NCI-H187 (cell line): ENCODE results near the gene CFAP77.
"Not testable (repeated sequence)": the region's sequence is repeated elsewhere in the genome, so short reads cannot be mapped to it uniquely, and the experiment has no call there.

Experiments
- DNase-seq, 2 experiments: peaks; one replicate each; lab custom pipeline; 2025; lab: John Stamatoyannopoulos, UW

CFAP77 gene

DNA sequence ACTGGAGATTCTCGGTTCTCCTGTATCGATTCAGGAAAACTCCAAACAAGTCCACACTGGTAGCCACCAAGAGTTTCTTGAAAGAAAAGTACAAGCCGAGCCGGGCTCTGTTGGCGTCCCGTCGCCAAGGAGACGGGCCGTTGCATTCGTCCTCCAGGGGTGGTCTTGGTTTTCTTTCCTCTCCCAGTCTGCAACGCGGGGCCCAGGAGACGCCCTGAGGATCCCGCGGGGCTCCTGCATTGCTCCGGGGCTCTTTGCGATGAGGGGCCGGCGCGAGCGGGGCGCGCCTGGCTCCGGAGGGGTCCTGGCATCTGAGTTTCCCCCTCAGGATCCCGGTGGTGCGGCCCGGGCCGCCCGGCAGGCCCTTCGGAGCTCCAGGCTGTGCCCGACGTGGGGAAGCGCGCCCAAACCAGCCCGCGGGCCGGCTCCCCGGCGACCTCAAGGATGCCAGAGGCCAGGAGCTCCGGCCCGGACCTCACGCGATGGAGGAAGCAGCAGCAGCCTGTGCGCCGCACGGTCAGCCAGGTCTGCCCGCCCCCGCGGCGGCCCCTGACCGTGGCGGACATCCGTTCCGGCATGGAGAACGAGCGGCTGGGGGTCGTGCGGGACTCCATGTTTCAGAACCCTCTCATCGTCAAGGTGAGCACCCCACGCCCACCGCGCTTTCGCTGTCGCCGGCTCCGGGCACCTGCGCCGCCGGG lies at the start of gene CFAP77:
Gene CFAP77 (plus strand): TSS at position 384 of the 701 bp plus-strand sequence. CDS start 61 bp downstream, at position 445.
- no peak for DNase-seq

DNA sequence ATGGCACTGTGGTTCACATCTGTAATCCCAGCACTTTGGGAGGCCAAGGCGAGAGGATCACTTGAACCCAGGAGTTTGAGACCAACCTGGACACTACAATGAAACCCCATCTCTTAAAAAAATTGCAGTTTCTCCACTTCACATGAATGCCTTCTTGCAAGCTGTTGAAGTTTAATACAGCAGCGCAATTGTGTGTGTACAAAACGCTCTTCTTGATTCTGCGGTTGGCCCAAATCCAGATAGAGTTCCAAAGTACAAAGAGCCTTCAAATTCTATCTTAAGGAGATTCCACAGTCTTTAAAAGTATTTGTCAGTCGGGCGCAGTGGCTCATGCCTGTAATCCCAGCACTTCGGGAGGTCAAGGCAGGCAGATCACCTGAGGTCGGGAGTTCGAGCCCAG lies 45.9 kb upstream of the CFAP77 start:
- no peak for DNase-seq

DNA sequence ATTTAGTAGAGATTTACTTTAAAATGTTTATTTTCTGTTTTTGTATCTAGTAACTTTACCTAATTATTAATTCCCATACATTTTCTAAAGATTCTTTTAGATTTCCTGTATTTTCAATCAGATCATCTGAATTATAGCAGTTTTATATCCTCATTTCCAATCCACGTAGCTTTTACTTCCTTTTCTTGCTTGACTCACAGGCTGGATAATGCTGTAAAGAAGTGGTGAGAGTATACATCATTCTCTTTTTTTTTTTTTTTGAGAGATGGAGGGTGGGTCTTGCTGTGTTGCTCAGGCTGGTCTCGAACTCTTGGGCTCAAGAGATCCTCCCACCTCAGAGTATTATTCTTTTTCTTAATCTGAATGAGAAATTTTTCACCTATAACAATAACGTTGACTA lies 44.0 kb upstream of the CFAP77 start:
- DNase-seq, result no peak

DNA sequence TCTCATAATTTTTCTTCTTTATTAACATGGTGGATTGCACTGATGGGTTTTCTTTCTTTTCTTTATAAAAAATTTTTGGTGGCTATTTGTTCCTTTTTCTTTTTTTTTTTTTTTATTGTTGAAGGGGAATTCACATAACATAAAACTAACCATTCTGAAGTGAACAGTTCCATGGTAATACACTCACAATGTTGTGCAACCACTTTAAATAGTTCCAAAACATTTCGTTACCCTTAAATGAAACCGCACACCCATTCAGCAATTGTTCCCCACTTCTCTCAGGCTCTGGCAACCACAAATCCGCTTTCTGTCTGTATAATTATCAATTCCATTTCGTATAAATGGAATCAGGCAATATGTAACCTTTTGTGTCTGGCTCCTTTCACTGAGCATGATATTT lies 43.5 kb upstream of the CFAP77 start:
- DNase-seq, result no peak

DNA sequence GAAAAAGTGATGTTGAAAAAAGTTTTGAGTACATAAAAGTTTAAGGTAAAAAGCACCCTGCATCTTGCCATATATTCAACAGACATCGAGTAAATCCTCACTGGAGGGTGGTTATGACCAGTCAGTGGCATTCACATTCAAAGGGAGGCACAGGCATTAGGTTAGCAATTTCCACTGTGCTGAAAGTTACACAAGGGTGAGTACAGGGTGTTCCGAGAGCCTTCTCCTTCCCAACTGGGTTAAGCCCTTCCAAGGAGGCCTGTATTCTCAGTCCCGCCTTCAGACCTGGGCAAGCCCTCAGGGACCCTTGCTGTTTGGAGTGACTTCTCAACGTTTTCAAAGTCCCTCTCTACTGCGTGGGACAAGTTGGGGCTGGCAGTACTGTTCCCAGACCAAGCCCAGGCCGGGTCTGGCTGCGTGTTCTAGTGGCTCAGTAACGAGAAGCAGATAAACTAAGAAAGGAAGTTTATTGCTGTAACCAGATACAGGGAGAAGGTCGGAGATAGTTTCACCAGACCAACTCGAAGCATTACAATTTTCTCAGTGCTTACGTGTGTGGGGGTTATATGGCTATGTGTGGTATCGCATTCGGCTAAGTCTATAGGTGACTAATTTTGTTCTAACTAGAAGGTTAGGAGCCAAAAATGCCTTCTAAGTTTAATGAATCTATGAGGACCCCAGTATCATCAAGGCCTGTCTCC lies 42.2 kb upstream of the CFAP77 start:
- DNase-seq, result no peak

DNA sequence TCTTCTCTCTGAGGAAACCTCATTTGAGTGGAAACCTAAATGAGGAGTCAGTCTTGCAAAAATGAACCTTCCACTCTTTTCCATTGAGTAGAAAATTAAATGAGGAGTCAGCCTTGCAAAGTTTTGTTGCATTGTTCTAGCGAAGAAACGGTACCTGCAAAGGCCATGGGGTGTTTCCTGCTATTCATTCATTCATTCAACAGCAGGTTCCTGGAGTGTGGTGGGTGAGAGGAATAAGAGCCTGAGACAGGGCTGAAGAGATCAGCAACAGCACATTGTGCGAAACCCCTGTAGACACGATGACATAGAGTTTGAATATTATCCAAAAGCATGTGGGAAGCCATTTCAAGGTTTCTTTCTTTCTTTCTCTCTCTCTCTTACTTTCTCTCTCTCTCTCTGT lies 40.6 kb upstream of the CFAP77 start:
- no peak for DNase-seq

DNA sequence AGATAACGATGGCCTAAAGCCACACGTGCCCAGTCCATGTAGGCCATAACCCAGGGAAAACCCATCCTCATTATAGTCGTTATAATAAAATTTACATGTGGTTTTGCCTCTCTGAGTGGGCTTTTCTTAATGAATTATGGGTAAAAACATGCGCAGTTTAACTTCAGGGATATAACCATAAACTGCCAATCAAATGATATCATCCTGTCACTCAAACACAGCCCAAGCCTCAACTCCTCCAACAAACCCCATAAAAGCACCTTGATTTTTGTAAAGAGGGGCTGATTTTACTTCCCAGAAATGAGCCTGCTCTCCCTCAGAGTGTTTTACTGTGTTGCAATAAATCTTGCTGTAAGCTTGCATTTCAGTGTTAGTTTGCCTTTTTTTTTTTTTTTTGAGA lies 39.4 kb upstream of the CFAP77 start:
- DNase-seq, result no peak

DNA sequence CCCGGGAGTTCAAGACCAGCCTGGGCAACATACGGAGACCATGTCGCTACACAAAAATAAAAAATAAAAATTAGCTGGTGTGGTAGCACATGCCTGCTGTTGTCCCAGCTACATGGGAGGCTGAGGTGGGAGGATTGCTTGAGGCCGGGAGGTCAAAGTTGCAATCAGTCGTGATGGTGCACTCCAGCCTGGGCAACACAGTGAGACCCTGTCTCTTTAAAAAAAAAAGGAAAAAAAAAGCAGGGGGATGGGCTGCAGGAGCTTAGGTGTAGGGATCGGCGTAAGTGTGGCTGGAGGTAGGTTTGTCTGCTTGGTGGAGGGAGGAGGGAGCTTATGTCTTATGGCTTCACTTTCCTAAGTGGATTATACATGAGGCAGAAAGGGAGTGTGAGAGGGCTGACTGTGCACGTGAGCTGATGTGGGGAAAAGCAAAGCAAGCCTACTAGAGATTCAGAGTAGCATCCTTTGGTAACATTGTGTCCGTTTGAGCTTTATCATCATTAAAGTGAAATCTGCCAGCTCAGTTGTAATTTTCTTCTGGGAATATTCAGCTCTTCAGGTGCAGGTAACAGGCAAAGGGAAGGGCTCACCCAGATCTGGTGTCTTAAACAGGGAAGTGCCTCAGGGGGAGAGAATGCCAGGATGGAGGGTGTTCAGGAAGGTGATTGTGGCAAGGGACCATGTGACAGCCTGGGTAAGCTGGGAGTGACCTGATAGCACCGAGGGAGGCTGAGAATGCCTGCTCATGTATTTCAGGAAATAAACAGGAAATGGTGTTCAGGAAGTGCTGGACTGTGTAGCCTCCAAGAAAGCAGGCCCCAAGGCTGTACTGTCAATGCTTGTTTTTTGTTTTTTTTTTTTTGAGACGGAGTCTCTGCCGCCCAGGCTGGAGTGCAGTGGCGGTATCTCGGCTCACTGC lies 37.6 kb upstream of the CFAP77 start:
- DNase-seq, result no peak

DNA sequence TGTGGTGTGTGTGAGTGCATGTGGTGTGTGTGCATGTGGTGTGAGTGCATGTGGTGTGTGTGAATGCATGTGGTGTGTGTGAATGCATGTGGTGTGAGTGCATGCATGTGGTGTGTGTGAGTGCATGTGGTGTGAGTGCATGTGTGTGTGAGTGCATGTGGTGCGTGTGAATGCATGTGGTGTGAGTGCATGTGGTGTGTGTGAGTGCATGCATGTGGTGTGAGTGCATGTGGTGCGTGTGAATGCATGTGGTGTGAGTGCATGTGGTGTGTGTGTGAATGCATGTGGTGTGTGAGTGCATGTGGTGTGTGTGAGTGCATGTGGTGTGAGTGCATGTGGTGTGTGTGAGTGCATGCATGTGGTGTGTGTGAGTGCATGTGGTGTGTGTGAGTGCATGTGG lies 32.2 kb upstream of the CFAP77 start:
- DNase-seq, result not testable (repeated sequence)

DNA sequence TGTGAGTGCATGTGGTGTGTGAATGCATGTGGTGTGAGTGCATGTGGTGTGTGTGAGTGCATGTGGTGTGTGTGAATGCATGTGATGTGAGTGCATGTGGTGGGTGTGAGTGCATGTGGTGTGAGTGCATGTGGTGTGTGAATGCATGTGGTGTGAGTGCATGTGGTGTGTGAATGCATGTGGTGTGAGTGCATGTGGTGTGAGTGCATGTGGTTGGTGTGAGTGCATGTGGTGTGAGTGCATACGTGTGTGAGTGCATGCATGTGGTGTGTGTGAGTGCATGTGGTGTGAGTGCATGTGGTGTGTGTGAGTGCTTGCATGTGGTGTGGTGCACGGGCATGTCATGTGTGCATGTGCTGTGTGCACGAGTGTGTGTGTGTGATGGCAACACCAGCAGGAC lies 31.6 kb upstream of the CFAP77 start:
- DNase-seq, result not testable (repeated sequence)

DNA sequence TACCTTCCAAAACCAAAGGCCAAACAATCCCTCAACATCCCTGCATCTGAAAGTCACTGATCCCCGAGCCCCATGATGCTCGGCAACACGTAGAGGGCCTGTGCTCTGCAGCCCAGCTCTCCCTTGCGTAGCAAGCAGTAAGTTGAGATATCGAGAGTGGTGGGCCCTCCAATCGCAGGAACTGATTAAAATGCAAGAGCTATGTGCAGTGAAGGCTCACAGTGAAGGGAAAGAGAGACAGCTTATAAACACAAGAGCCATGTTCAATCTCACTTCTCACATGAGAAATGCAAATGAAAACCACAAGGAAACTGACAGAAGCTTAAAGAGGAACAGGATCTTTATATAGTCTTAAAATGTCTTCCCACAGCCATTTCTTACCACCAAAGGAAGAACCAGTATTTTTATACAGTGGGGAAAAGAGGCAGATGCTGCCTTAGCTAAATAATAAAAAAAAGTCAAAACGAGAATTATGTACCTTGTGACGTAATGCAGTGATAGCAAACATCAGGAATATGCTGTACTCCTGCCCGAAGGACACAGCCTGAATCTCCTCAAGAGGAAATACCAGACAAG lies 28.0 kb upstream of the CFAP77 start:
- DNase-seq, result no peak

DNA sequence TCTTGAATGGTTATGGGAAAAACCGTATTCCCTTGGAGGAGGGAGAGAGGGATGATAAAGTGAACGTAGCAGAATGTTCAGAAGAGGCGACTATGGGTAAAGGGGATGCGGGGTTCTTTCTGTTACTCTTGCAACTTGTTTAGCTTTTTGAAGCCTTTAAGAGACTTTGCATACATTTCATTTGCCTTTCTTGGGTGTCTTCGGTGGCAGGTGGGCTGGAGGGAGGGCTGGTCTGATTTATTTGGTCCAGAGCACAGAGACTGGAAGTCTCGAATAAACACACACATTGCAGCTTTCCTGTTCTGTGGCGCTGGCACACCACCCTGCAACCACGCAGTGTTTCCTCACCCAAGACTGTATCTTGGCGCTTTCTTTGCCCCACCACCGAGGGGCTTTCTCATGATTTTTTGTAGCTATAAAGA lies 26.5 kb upstream of the CFAP77 start:
- no peak for DNase-seq

DNA sequence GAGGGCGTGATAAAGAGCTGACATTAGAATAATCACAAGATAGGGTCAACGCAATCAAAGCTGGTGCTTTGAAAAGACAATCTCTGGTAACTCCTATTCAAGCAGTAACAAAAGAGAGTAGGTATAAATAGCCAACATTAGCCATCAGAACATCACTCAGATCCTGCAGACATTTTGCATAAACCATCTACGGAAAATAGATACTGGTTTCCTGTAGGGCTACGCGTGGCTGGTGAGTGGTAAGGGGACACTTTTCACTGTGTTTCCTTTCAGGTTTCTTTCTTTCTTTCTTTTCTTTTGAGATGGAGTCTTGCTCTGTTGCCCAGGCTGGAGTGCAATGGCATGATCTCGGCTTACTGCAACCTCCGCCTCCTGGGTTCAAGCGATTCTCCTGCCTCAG lies 25.6 kb upstream of the CFAP77 start:
- no peak for DNase-seq

DNA sequence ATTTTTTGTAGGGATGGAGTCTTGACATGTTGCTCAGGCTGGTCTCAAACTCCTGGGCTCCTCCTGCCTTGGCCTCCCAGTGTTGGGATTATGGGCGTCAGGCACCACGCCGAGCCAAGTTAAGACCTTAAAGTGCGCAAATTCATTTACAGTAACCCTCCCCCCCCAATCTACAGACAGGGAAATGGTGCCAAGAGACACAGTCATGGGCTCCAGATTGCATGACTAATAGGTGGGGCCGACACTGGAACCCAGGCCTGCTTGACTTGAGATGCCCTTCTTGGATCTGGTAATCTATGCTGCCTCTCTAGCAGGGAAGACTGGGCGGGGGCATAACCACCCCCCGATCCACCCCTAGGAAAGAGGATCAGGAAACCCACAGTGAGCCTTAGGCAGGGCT lies 22.9 kb upstream of the CFAP77 start:
- no peak for DNase-seq

DNA sequence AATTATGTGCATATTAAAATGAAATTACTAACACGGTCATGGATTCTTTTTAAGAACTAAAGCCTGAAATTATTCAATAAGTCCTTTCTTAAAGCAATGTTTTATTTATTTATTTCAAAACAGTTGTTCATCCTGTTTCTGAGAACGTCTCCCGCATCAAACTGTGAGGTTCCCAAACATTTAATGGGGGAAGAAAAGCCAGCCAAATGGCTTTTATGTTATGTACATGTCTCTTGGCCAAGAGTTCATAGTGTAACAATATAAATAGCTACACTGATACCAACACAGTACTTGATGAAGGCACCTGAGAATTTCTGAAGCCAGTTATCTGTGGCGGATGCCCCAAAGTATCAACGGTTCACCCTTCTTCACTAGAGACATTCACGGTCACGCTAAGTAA lies 19.0 kb upstream of the CFAP77 start:
- no peak for DNase-seq

DNA sequence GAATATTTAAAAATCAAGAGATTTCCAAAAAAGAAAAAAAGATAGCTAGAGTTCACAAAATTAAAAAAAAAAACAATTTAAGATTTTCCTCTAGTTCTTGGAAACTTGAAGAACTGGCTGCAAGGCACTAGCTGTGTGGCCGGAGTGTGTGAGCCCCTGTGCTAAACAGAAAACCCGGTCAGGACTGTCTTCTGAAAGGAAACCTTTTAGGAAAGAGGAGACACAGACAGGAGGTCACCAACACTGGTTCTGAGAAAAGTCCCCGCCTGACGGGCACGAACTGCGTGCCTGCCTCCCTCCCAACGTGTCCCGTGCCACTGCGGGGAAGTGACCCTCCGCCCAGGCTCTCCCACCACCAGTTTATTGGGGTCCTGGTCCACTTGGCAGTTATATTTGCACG lies 18.6 kb upstream of the CFAP77 start:
- DNase-seq, result no peak

DNA sequence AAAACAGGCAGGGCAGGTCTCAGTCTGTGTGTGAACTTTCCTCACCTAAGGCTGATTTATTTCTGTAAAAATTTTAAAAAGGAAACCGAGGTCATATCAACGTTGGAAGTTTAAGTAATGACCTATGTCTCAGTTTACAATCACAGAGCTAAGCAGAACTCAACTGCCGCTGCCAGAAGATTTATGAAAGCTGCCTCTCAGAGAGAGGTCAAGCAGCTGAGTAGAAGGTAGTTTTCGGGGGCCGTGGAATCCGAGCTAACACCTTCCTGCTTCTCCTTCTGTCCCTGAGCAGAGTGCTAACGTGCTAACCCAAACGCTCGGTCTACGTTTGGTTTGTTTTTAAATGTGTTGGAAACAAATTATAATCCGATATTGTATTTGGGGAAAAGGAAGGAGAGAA lies 14.5 kb upstream of the CFAP77 start:
- no peak for DNase-seq

DNA sequence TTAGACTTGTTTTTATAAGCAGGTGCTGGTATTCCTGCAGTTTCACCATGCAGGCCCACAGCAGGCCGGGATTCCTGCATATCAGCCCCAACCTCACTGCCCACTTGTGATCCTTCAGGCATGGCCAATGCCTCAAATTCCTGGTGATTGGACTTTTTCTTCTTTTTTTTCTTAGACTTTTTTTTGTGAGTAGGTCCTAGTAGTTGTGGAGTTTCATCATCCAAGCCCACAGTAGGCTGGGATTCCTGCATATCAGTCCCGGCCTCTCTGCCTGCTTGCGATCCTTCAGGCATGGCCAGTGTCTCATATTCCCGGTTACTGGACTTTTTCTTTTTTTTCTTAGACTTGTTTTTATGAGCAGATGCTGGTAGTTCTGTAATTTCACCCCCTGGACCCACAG lies 8.2 kb upstream of the CFAP77 start:
- no peak for DNase-seq

DNA sequence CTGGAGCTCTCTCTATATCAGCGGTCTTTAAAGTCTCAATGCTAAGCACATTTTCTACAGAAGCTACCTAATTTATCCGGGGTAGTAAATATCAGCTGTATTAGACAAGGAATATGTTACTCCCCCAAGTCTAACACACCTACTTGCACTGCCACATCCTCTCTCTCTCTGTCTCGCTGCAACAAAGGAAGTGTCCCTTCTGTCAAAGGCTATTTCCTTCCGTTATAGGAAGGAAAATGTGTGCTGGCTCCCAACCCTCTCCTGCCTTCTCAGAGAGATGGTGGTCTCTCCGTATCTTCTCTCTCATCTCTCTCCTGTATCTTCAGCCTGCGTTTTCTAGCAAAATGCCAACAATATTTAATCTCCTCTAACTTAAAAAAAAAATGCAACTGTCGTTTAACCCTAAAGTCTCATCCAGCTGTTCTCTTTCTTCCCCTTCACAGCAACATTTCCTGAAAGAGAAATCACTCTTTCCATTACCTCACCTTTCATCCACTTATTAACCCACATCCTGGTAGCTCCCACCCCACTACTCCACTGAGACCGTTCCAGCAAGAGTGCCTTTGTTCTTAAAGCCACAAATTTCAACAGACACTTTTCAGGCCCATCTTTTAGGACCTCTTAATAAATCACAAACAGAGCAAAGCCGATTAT lies 5.7 kb upstream of the CFAP77 start:
- no peak for DNase-seq

DNA sequence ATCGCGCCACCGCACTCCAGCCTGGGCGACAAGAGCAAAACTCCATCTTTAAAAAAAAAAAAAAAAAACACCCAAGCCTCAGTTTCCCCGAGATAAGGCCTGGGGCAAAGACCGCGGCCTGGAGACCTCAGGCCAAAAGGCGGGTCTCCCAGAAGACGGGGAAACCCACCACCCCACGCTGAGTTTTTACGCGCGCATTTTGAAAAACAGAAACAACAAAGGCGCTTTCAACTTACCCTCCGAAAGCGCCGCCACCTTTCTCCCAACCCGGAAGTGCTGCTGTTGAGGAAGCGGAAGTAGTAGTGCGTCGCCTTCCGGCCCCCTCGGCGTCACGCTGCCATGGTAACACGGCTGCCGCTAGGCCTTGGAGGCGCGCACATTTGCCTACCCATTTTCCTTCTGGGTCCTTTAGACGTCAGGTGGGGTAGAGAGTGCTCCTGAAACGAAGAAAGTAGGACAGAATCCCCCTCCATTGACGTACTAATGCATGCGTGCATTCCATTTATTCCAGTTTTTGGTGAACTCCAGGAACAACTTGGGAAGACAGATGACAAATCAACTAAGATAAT lies 3.4 kb upstream of the CFAP77 start, which contains the start of gene TTF1:
Gene TTF1 (minus strand): TSS at position 287 of the 569 bp plus-strand sequence. CDS start 4,019 bp downstream, outside the sequence.
- DNase-seq, result peak; percentile 1 to 65

DNA sequence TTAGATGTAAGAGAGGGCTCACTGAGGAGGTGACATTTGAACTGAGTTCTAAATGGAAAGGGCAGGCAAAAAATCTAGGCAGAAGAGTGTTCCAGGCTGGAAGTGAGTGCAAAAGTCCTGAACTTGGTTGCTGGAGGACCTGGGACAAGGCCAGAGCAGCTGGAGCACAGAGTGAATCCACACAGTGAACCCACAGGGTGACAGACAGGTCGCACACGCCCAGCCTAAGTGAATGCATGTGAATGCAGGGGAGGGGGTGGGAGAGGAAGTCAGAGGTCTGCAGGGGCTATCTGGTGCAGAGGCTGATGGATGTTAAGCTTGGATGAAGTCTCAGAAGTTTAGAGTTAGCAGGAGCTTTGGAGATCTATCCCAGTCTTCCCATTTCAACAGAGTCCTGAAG lies 2.8 kb upstream of the CFAP77 start:
- DNase-seq, result no peak
